B cell (primary cell): ENCODE data around the gene THBS3. TPM values are rescaled to one million over a fixed set of nuclear protein-coding genes. Genes with fewer than 3 reads are reported as not detected.
A peak's percentile ranks its signal among the peaks of the same experiment; 100 is the strongest.

Source experiments
- ATAC-seq: fragments of 200-7000 bp; cut with Tn5 transposase; one replicate; pipeline ENCODE4 v1.10.0; 2021; ENCODE audit warnings: low read depth, mild to moderate bottlenecking, moderate number of reproducible peaks, moderate library complexity
- CTCF ChIA-PET: fragments of 350-600 bp; sonication (Branson Sonifier 250); formaldehyde crosslinking; loops from one replicate; lab custom pipeline; 2021; ENCODE audit warnings: antibody characterized with exemption, inconsistent platforms; lab: Charles Lee
- POLR2A ChIA-PET: fragments of 350-600 bp; sonication (Branson Sonifier 250); formaldehyde crosslinking; loops from one replicate; lab custom pipeline; 2021; ENCODE audit warnings: antibody characterized with exemption; lab: Charles Lee
- DNase-seq: peaks from one replicate; pipeline ENCODE4 v3.0.0; 2013
- H2AFZ ChIP-seq: 2 replicates; pipeline ENCODE4 v1.6.1; 2012; ENCODE audit warnings: mild to moderate bottlenecking, low read depth, low read length; ENCODE audit not compliant: insufficient read depth, poor library complexity, severe bottlenecking
- H3K27ac ChIP-seq, 2 donors: 1 replicate in 1 of 2; 2 replicates in 1 of 2; pipeline ENCODE4 v1.5.1; 2012 to 2013; ENCODE audit warnings: low read length in 2 of 2, mild to moderate bottlenecking in 2 of 2, moderate library complexity in 1 of 2
- H3K27me3 ChIP-seq, 4 experiments: fragments of 200-600 bp in 1 of 4; sonication (generic) in 1 of 4; replicated peaks in 1 of 4; 1 replicate in 2 of 4; 2 replicates in 2 of 4; pipeline versions ENCODE4 v1.6.1 to v1.7.0; 2013 to 2016; ENCODE audit warnings: low read length in 3 of 4, mild to moderate bottlenecking in 2 of 4, mixed read lengths in 1 of 4, moderate library complexity in 1 of 4; ENCODE audit not compliant: insufficient read depth in 4 of 4, control insufficient read depth in 3 of 4; ENCODE audit errors: control extremely low read depth in 1 of 4
- H3K36me3 ChIP-seq, 2 experiments: replicated peaks in 1 of 2; 1 replicate in 1 of 2; 2 replicates in 1 of 2; pipeline versions ENCODE4 v1.6.1 to v1.7.1; 2013; ENCODE audit warnings: low read length in 1 of 2; ENCODE audit not compliant: insufficient read depth in 2 of 2, control insufficient read depth in 1 of 2; ENCODE audit errors: control extremely low read depth in 1 of 2, extremely low read depth in 1 of 2
- H3K4me1 ChIP-seq, 2 donors: fragments of 200-600 bp in 1 of 2; sonication (generic) in 1 of 2; 1 replicate in 1 of 2; 2 replicates in 1 of 2; pipeline versions ENCODE4 v1.5.1 to v1.6.1; 2013 to 2017; ENCODE audit warnings: low read length in 2 of 2; ENCODE audit not compliant: control insufficient read depth in 2 of 2, insufficient read depth in 2 of 2
- H3K4me2 ChIP-seq: replicated peaks from 2 replicates; pipeline ENCODE3; 2012; ENCODE audit warnings: mild to moderate bottlenecking, low read depth, low read length; ENCODE audit not compliant: poor library complexity, severe bottlenecking
- H3K4me3 ChIP-seq, 5 experiments: fragments of 200-600 bp in 1 of 5; sonication (generic) in 1 of 5; 1 replicate in 3 of 5; 2 replicates in 2 of 5; pipeline versions ENCODE4 v1.5.1 to v1.7.0; 2011 to 2016; ENCODE audit warnings: low read length in 4 of 5, mild to moderate bottlenecking in 4 of 5, low read depth in 2 of 5, control low read depth in 1 of 5, moderate library complexity in 1 of 5; ENCODE audit not compliant: insufficient read depth in 1 of 5; ENCODE audit errors: control extremely low read depth in 1 of 5, extremely low read depth in 1 of 5
- H3K79me2 ChIP-seq: fragments of 200-600 bp; sonication (generic); one replicate; pipeline ENCODE4 v1.6.0; 2016; ENCODE audit warnings: low read length; ENCODE audit not compliant: control insufficient read depth, insufficient read depth
- H3K9ac ChIP-seq: fragments of 200-600 bp; sonication (generic); 2 replicates; pipeline ENCODE4 v1.6.1; 2017; ENCODE audit warnings: mild to moderate bottlenecking, low read length, moderate library complexity
- H3K9me3 ChIP-seq, 3 donors: one replicate each; pipeline versions ENCODE4 v1.6.1 to v1.7.1; 2013; ENCODE audit warnings: low read length in 2 of 3; ENCODE audit not compliant: control insufficient read depth in 2 of 3, insufficient read depth in 1 of 3; ENCODE audit errors: control extremely low read depth in 1 of 3
- H4K20me1 ChIP-seq: 2 replicates; pipeline ENCODE4 v1.6.0; 2012; ENCODE audit warnings: mild to moderate bottlenecking, low read length; ENCODE audit not compliant: insufficient read depth, control insufficient read depth, poor library complexity, severe bottlenecking
- H3K27ac Mint-ChIP-seq: one replicate; pipeline ENCODE4 v1.8.0; 2021; ENCODE audit warnings: mixed read lengths
- H3K27me3 Mint-ChIP-seq: one replicate; pipeline ENCODE4 v1.8.0; 2021; ENCODE audit warnings: mixed read lengths
- H3K4me1 Mint-ChIP-seq: one replicate; pipeline ENCODE4 v1.8.0; 2021; ENCODE audit warnings: mixed read lengths
- H3K4me3 Mint-ChIP-seq: one replicate; pipeline ENCODE4 v1.8.0; 2021; ENCODE audit warnings: mixed read lengths
- H3K9me3 Mint-ChIP-seq: one replicate; pipeline ENCODE4 v1.8.0; 2022; ENCODE audit warnings: mixed read lengths; ENCODE audit not compliant: insufficient read depth
- EZH2 ChIP-seq: IDR thresholded peaks from 2 replicates; pipeline ENCODE4 v1.6.1; 2012; ENCODE audit warnings: borderline replicate concordance, low read depth, mild to moderate bottlenecking, moderate library complexity, low read length; ENCODE audit not compliant: insufficient read depth, poor library complexity, severe bottlenecking
- WGBS: methylation state at CpG from one replicate; pipeline ENCODE4 v1.1.5; 2013; ENCODE audit warnings: missing lambda C conversion rate; ENCODE audit not compliant: insufficient coverage; 5-methylcytosine and 5-hydroxymethylcytosine counted together
- intact Hi-C: fragments of 100-400 bp; cut with micrococcal nuclease; formaldehyde crosslinking; loops from one replicate; pipeline ENCODE4 v1.10.0; 2022
- polyA plus RNA-seq: library from polyadenylated mRNA; depleted of rRNA; stranded (reverse); fragments of >200 nt; gene quantifications from 2 replicates; pipeline ENCODE4 v1.2.3, GENCODE V29; 2012
- total RNA-seq, 2 donors: library from RNA; stranded (reverse); fragments of 120-200 nt in 1 of 2; gene quantifications; 1 replicate in 1 of 2; 2 replicates in 1 of 2; pipeline versions ENCODE4 v1.2.3 to v1.2.4, GENCODE V29; 2013 to 2022
- TF ChIP-seq, protein P1 (sequence below): fragments of 200-600 bp; IDR thresholded peaks from one replicate; pipeline ENCODE4 v1.8.0; 2022; ENCODE audit warnings: antibody characterized with exemption, mild to moderate bottlenecking

THBS3 gene
- total and polyA plus RNA-seq, 2 donors (not counting 1 experiment from before 2014, with no cell fraction given) = 28.0 to 28.6 TPM

DNA sequence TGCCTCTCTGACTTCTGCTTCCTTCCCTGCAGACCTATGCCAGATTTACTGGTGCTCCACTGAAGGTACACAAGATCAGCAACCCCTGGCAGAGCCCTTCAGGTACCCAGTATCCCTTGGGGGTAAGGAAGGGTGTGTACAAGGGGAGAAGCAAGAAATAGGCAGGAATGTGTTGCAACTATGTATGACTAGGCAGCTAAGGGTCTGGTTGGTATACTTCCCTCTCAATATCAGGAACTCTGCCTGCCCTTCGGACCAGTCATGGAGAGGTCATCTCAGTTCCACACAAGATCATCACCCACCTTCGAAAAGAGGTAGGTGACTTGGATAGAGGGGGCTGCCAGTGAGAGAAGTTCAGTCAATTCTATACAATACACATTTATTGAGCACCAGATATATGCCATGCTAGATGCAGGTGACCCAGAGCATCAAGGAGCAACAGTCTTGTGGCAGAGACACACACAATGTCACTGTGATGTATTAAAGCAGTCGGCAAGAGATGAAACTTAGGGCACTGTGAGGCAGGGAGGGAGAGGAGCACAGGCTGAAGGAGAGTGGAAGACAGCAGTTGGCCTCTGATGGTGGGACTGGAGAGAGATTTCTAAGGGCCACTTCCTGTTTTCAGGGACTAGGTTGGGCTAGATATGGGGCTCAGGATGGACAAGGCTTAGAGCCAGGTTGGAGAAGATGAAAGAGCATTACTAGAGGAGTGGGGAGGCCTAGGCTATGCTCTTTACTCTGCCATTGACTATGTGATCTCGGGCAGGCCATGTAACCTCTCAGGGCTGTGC, 2.8 kb upstream of the THBS3 start:
- DNase-seq (no peak), ATAC-seq (no peak)
- WGBS = 100% methylated on average over 2 of the region's 4 CpGs
- H3K27ac Mint-ChIP-seq = peak overlapping the region; percentile 32
- Histone ChIP-seq H3K36me3 (peaks cover 0 to 3% of the 10 kb centered on the region in 2 experiments), H3K9ac (no peak overlapping the region), H3K79me2 (no peaks in the 10 kb centered on the region), H3K9me3 (no peaks in the 10 kb centered on the region), H3K4me3 (peak overlapping the region in 1 of 5 experiments; percentile 61), H3K27ac (no peak overlapping the region), H3K4me2 (no peak overlapping the region), H3K4me1 (peaks cover 21 to 26% of the 10 kb centered on the region in 2 donors), H3K27me3 (no peaks in the 10 kb centered on the region), H2AFZ (no peak overlapping the region), H4K20me1 (no peaks in the 10 kb centered on the region)
- ChIA-PET POLR2A (no interaction called here), CTCF (interaction anchor here (0.5 to 8.7 kb wide), 5 partner anchors 9 to 349 kb away, joined by 4 to 189 read pairs (median 5); no protein-coding TSS in a partner anchor)
- TF ChIP-seq, protein P1, sequence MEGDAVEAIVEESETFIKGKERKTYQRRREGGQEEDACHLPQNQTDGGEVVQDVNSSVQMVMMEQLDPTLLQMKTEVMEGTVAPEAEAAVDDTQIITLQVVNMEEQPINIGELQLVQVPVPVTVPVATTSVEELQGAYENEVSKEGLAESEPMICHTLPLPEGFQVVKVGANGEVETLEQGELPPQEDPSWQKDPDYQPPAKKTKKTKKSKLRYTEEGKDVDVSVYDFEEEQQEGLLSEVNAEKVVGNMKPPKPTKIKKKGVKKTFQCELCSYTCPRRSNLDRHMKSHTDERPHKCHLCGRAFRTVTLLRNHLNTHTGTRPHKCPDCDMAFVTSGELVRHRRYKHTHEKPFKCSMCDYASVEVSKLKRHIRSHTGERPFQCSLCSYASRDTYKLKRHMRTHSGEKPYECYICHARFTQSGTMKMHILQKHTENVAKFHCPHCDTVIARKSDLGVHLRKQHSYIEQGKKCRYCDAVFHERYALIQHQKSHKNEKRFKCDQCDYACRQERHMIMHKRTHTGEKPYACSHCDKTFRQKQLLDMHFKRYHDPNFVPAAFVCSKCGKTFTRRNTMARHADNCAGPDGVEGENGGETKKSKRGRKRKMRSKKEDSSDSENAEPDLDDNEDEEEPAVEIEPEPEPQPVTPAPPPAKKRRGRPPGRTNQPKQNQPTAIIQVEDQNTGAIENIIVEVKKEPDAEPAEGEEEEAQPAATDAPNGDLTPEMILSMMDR = no peak
- TF ChIP-seq EZH2 = no peak
- no peaks in the 10 kb centered on the region for H3K27me3 Mint-ChIP-seq
- intact Hi-C loops = no loop called here
- H3K4me3 Mint-ChIP-seq = peak overlapping the region; percentile 48
- H3K4me1 Mint-ChIP-seq = peaks cover 22% of the 10 kb centered on the region
- H3K9me3 Mint-ChIP-seq = no peaks in the 10 kb centered on the region

DNA sequence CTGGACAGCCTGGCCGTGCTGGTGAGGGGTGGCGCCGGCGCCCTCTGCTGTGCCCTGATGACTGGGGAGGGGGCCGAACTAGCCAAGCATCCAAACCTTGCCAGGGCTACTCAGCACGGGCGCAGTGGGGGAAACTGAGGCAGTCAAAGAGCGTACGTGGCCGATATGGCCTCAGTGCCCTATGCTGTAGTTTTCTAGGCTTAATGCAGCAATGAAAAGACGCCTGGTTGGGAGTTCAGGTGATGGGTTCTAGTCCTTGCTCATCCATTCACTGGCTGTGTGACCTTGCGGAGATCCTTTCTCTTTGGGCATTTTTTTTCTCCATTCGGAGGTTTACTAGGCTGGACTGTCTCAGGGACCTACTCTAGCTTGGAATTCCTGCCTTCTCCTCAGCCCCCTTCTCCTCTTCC, 1.6 kb upstream of the THBS3 start:
- Histone ChIP-seq H3K9me3 (no peaks in the 10 kb centered on the region), H3K79me2 (no peaks in the 10 kb centered on the region), H4K20me1 (no peaks in the 10 kb centered on the region), H3K4me2 (peak overlapping the region; percentile 95), H3K27ac (peak overlapping the region; percentile 95 to 100), H3K9ac (peak overlapping the region; percentile 99), H3K36me3 (peaks cover 0 to 3% of the 10 kb centered on the region in 2 experiments), H2AFZ (peak overlapping the region; percentile 80), H3K27me3 (no peaks in the 10 kb centered on the region), H3K4me1 (peaks cover 21 to 26% of the 10 kb centered on the region in 2 donors), H3K4me3 (peak overlapping the region; percentile 67 to 94 (median 84))
- H3K27me3 Mint-ChIP-seq = no peaks in the 10 kb centered on the region
- POLR2A ChIA-PET = interaction anchor here (0.6 to 3.7 kb wide), 5 partner anchors 12 to 293 kb away, joined by 3 to 47 read pairs (median 3); partner anchors contain the start of gene RUSC1
- no peaks in the 10 kb centered on the region for H3K9me3 Mint-ChIP-seq
- 4% methylated on average over 13 of the region's 13 CpGs for WGBS
- DNase-seq = no peak
- no peak for TF ChIP-seq EZH2
- TF ChIP-seq, protein P1 = no peak
- H3K4me1 Mint-ChIP-seq = peaks cover 22% of the 10 kb centered on the region
- CTCF ChIA-PET = interaction anchor here (0.6 to 8.7 kb wide), 8 partner anchors 10 to 119 kb away, joined by 3 to 189 read pairs (median 5); partner anchors contain the start of genes KRTCAP2 and TRIM46
- peak overlapping the region; percentile 88 for H3K27ac Mint-ChIP-seq
- no peak for ATAC-seq
- intact Hi-C loops = loop anchor here (2.0 to 5.0 kb wide), 2 partner anchors 17 to 383 kb away; no protein-coding TSS in a partner anchor
- peak overlapping the region; percentile 81 for H3K4me3 Mint-ChIP-seq
